DOHH2 (cell line): Measurements from ENCODE around the gene RALGDS.
"Not testable (repeated sequence)": the region's sequence is repeated elsewhere in the genome, so short reads cannot be mapped to it uniquely, and the experiment has no call there.

Experiments used
- H3F3A ChIP-seq: fragments of 200-600 bp; sonication (generic), shearing (Covaris generic); 2 replicates; pipeline ENCODE4 v1.6.0; 2016; ENCODE audit warnings: antibody characterized with exemption, mild to moderate bottlenecking; ENCODE audit not compliant: control insufficient read depth, insufficient read depth
- H3K27ac ChIP-seq: fragments of 200-600 bp; sonication (generic); 2 replicates; pipeline ENCODE4 v1.5.1; 2014; ENCODE audit warnings: low read depth, mild to moderate bottlenecking, low read length, moderate library complexity
- H3K27me3 ChIP-seq: fragments of 200-600 bp; sonication (generic); 2 replicates; pipeline ENCODE4 v1.6.1; 2014; ENCODE audit warnings: mild to moderate bottlenecking, low read length, mixed read lengths; ENCODE audit not compliant: control insufficient read depth
- H3K36me3 ChIP-seq: fragments of 200-600 bp; sonication (generic); 2 replicates; pipeline ENCODE4 v1.6.1; 2014; ENCODE audit warnings: mild to moderate bottlenecking, low read length, moderate library complexity, mixed read lengths; ENCODE audit not compliant: control insufficient read depth
- H3K4me1 ChIP-seq: fragments of 200-600 bp; sonication (generic); 2 replicates; pipeline ENCODE4 v1.6.1; 2014; ENCODE audit warnings: mild to moderate bottlenecking, low read length, mixed read lengths; ENCODE audit not compliant: control insufficient read depth
- H3K4me2 ChIP-seq: fragments of 200-600 bp; sonication (generic); 2 replicates; pipeline ENCODE4 v1.6.0; 2014; ENCODE audit warnings: mild to moderate bottlenecking, low read length, moderate library complexity
- H3K4me3 ChIP-seq: fragments of 200-600 bp; sonication (generic); 2 replicates; pipeline ENCODE4 v1.5.1; 2014; ENCODE audit warnings: mild to moderate bottlenecking, low read length, mixed read lengths
- H3K79me2 ChIP-seq: fragments of 200-600 bp; sonication (generic); 2 replicates; pipeline ENCODE4 v1.6.1; 2014; ENCODE audit warnings: mild to moderate bottlenecking, low read length, mixed read lengths; ENCODE audit not compliant: control insufficient read depth
- H3K9me2 ChIP-seq: fragments of 200-600 bp; sonication (generic); replicated peaks from 2 replicates; pipeline ENCODE4 v1.6.1; 2014; ENCODE audit warnings: mild to moderate bottlenecking, low read length, mixed read lengths; ENCODE audit not compliant: control insufficient read depth
- H3K9me3 ChIP-seq: fragments of 200-600 bp; sonication (generic); 2 replicates; pipeline ENCODE4 v1.6.1; 2014; ENCODE audit warnings: antibody characterized with exemption, low read length, mixed read lengths; ENCODE audit not compliant: control insufficient read depth, insufficient read depth
- H4K20me1 ChIP-seq: fragments of 200-600 bp; sonication (generic); 2 replicates; pipeline ENCODE4 v1.6.0; 2014; ENCODE audit warnings: low read depth, mild to moderate bottlenecking, antibody characterized with exemption, low read length, moderate library complexity; ENCODE audit not compliant: control insufficient read depth, insufficient read depth
- EZH2phosphoT487 ChIP-seq: fragments of 200-600 bp; sonication (generic); IDR thresholded peaks from 2 replicates; pipeline ENCODE4 v1.6.1; 2017; ENCODE audit warnings: borderline replicate concordance, mild to moderate bottlenecking, antibody characterized with exemption, low read length, moderate library complexity, mixed read lengths
- TF ChIP-seq, protein P1 (sequence below): fragments of 200-600 bp; sonication (generic); IDR thresholded peaks from one replicate; pipeline ENCODE4 v1.5.1; 2014; ENCODE audit warnings: antibody characterized with exemption, mild to moderate bottlenecking, low read depth, low read length; ENCODE audit not compliant: poor library complexity, severe bottlenecking

Gene RALGDS

DNA sequence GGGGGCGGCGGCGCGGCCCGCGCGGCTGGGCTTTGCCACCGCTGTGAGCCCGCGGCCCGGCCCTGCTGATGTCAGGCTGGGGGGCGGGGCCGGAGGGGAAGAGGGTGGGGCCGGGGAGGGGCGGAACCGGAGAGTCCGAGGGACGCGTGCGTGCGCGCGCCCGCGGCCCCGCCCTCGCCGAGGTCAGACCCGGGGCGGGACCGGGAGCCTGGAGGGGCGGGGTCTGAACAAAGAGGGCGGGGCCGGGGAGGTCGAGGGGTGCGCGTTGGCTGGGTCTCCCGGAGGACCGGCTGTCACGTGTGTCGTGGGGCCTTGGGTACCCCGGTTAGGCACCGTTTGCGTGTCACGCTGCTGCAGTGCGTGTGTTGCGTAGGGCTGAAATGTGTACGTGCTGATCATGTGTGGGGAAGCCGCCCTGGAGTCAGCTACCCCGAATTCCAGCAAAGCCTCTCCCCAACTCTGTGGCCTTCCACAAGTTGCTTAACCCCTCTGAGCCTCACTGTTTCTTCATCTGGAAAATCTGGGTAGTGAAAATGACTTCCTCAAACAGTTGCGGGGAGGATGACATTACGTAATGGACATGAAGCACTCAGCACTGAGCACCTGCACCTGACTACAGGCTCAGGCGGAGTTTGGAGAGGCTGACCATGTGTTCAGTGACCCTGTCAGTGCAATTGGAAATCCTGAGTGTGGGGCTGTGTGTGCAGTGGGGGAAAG lies at the start of gene RALGDS:
Gene RALGDS (minus strand): TSS at position 43 of the 717 bp plus-strand sequence. CDS start 86 bp downstream, outside the sequence.
- H3K36me3 ChIP-seq: no peaks in the 10 kb centered on the region
- peaks cover 40% of the 10 kb centered on the region for H3K79me2 ChIP-seq
- H3K4me1 ChIP-seq: peaks cover 22% of the 10 kb centered on the region
- peak within 1 kb of the TSS; percentile 38 for H3K27ac ChIP-seq
- no peaks in the 10 kb centered on the region for H3K9me3 ChIP-seq
- peaks cover 32% of the 10 kb centered on the region for H4K20me1 ChIP-seq
- H3K4me2 ChIP-seq: peak within 1 kb of the TSS; percentile 93
- H3K4me3 ChIP-seq: peak within 1 kb of the TSS; percentile 76
- H3K9me2 ChIP-seq: no peaks in the 10 kb centered on the region
- H3F3A ChIP-seq: peaks cover 7% of the 10 kb centered on the region; the same call in 1 of the 2 replicates
- H3K27me3 ChIP-seq: no peaks in the 10 kb centered on the region
- TF ChIP-seq, protein P1, sequence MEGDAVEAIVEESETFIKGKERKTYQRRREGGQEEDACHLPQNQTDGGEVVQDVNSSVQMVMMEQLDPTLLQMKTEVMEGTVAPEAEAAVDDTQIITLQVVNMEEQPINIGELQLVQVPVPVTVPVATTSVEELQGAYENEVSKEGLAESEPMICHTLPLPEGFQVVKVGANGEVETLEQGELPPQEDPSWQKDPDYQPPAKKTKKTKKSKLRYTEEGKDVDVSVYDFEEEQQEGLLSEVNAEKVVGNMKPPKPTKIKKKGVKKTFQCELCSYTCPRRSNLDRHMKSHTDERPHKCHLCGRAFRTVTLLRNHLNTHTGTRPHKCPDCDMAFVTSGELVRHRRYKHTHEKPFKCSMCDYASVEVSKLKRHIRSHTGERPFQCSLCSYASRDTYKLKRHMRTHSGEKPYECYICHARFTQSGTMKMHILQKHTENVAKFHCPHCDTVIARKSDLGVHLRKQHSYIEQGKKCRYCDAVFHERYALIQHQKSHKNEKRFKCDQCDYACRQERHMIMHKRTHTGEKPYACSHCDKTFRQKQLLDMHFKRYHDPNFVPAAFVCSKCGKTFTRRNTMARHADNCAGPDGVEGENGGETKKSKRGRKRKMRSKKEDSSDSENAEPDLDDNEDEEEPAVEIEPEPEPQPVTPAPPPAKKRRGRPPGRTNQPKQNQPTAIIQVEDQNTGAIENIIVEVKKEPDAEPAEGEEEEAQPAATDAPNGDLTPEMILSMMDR: no peak
- no peak for TF ChIP-seq EZH2phosphoT487

DNA sequence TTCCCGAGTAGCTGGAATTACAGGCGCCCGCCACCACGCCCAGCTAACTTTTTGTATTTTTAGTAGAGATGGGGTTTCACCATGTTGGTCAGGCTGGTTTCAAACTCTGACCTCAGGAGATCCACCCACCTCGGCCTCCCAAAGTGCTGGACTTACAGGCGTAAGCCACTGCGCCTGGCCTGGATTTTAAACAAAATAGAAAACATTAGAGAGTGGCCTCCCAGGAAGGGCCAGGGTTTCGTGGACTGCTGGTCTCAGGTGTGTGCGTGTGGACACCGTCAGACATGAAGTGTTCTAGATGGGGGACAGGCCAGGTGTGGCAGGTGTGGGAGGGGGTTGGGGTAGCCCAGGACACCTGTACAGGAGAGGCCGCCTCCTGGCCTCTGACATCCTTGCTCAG lies 49.7 kb upstream of the RALGDS start:
- TF ChIP-seq, protein P1: no peak
- TF ChIP-seq EZH2phosphoT487: no peak
- H3K4me3 ChIP-seq: no peak overlapping the region
- H3K27ac ChIP-seq: no peak overlapping the region
- H3F3A ChIP-seq: no peaks in the 10 kb centered on the region
- H3K9me3 ChIP-seq: no peaks in the 10 kb centered on the region
- H3K4me1 ChIP-seq: peaks cover 16% of the 10 kb centered on the region
- H3K9me2 ChIP-seq: no peaks in the 10 kb centered on the region
- no peaks in the 10 kb centered on the region for H3K79me2 ChIP-seq
- H3K4me2 ChIP-seq: peak overlapping the region; percentile 19
- no peaks in the 10 kb centered on the region for H4K20me1 ChIP-seq
- no peaks in the 10 kb centered on the region for H3K36me3 ChIP-seq
- peaks cover 32% of the 10 kb centered on the region for H3K27me3 ChIP-seq

DNA sequence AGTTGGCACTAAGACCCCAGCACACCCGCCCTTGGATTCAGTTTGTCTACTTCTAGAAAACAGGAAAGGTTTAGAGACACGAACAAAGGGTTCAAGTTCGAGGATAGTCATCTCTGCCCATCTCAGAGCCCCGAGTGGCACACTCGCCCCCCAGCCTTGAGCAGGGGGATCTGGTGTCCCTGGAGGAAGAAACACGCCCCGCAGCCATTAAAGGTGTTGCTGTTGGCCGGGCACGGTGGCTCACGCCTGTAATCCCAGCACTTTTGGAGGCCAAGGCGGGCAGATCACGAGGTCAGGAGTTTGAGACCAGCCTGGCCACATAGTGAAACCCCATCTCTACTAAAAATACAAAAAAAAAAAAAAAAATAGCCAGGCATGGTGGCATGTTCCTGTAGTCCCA lies 48.6 kb upstream of the RALGDS start:
- not testable (repeated sequence) for H3K36me3 ChIP-seq, H4K20me1 ChIP-seq, H3F3A ChIP-seq, H3K4me2 ChIP-seq, H3K9me3 ChIP-seq, H3K9me2 ChIP-seq, H3K27ac ChIP-seq, H3K4me3 ChIP-seq, H3K79me2 ChIP-seq
- H3K4me1 ChIP-seq: peaks cover 16% of the 10 kb centered on the region
- peaks cover 28% of the 10 kb centered on the region for H3K27me3 ChIP-seq

DNA sequence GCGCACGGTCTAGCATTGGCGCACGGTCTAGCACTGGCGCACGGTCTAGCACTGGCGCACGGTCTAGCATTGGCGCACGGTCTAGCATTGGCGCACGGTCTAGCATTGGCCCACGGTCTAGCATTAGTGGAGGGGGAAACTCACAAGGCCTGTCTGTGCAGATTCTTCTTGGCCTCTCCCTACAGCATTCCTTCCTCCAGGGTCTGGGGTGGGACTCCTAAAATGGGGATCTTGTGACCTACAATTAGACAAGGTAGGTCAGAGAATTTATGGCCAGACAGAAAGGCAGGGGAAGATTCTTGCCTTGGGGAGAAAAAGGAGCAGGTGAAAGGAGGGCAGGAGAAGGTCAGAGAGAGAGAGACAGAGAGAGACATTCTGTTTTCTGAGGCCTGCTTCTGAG lies 48.1 kb upstream of the RALGDS start:
- Histone ChIP-seq H3K4me2 (no peak overlapping the region), H3K4me1 (peaks cover 18% of the 10 kb centered on the region), H3K4me3 (no peak overlapping the region), H3K27ac (no peak overlapping the region), H3K9me3 (no peaks in the 10 kb centered on the region), H3K27me3 (peaks cover 27% of the 10 kb centered on the region), H3F3A (no peaks in the 10 kb centered on the region), H3K9me2 (no peaks in the 10 kb centered on the region), H4K20me1 (no peaks in the 10 kb centered on the region), H3K79me2 (no peaks in the 10 kb centered on the region), H3K36me3 (no peaks in the 10 kb centered on the region)
- TF ChIP-seq EZH2phosphoT487: no peak
- TF ChIP-seq, protein P1: no peak
